GM12864 (cell line): ENCODE measurements around the gene CHL1.

Source experiments
- DNase-seq: peaks from one replicate; pipeline ENCODE4 v3.0.0-alpha.2; 2011; ENCODE audit warnings: low read depth
- H3K4me3 ChIP-seq: 2 replicates; pipeline ENCODE4 v1.5.1; 2011; ENCODE audit warnings: mild to moderate bottlenecking, low read depth, low read length, control low read depth
- TF ChIP-seq, protein P1 (sequence below): IDR thresholded peaks from 2 replicates; pipeline ENCODE4 v1.5.1; 2011; ENCODE audit warnings: low read depth, mild to moderate bottlenecking, moderate library complexity, low read length, control low read depth, inconsistent platforms; ENCODE audit errors: missing control alignments

Gene CHL1

DNA sequence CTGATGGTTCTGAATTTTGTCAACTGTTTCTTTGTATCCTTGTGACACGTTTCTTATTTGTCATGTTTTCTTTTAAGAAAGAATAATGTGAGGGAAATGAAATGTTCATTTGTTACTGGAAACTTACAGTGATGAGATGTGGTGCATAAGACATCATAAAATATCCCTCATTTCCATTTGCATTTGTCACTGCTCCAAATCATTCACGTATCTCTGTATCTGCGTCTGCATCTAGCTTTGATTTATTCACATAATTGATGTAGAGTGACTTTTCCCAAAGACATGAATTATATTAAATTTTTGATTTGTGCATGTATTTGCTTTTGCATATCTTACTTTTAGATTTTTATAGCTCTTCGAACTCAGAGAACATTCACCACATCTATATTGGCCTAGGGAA is 66.8 kb downstream of the CHL1 start:
- TF ChIP-seq, protein P1, sequence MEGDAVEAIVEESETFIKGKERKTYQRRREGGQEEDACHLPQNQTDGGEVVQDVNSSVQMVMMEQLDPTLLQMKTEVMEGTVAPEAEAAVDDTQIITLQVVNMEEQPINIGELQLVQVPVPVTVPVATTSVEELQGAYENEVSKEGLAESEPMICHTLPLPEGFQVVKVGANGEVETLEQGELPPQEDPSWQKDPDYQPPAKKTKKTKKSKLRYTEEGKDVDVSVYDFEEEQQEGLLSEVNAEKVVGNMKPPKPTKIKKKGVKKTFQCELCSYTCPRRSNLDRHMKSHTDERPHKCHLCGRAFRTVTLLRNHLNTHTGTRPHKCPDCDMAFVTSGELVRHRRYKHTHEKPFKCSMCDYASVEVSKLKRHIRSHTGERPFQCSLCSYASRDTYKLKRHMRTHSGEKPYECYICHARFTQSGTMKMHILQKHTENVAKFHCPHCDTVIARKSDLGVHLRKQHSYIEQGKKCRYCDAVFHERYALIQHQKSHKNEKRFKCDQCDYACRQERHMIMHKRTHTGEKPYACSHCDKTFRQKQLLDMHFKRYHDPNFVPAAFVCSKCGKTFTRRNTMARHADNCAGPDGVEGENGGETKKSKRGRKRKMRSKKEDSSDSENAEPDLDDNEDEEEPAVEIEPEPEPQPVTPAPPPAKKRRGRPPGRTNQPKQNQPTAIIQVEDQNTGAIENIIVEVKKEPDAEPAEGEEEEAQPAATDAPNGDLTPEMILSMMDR: no peak
- H3K4me3 ChIP-seq: no peak overlapping the region
- DNase-seq: no peak

DNA sequence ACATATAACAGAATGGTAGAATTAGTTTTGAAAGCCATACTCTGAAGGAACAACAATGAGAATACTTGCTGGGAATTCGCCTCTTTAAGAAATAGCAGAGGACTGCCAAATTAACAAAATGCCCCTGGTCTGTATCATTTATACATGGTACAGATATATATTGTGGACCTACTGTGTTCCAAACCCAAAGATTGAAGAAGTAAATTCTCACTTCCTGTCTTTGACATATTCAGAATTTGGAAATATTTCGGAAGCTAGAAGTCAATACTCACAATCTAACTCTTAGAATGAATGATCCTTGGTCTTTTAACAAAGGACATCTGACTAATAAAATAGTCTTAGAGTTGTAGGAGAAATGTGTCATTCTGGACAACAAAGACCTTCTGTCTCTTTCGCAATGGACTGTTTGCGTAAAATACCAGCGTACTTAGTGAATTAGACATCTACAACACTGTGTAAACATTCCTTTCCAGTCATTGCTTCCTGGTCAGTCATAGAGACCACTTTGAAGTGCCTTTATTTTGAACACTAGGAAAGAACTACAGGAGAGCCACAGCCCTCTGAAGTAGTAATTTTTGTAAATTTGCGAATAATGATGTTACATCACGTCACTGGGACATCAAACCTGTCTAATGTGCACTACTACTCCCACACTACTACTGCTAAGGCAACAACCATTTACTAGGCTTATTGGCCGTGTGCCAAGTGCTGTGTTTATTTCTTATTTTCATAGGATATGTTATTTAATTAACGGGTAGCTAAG is 68.0 kb downstream of the CHL1 start:
- TF ChIP-seq, protein P1: no peak
- no peak for DNase-seq
- no peak overlapping the region for H3K4me3 ChIP-seq

DNA sequence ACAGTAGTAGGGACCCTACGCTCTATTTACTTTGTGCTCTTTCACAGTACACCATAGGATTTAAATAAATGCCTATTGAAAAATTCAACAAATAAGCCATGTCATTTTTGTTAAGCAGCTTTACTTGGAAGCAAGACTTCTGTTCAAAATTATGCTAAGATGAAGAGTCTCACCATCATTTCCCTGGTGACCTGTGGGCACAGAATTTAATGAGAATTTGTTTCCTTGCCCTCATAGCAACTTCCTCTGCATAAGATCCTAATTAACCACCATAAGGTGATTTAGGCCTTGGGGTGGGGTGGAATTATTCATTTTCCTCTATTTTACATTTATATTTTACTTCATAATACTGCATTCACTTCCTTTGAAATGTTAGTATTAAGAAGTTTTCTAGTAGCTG is 70.5 kb downstream of the CHL1 start:
- H3K4me3 ChIP-seq: no peak overlapping the region
- TF ChIP-seq, protein P1: no peak
- no peak for DNase-seq

DNA sequence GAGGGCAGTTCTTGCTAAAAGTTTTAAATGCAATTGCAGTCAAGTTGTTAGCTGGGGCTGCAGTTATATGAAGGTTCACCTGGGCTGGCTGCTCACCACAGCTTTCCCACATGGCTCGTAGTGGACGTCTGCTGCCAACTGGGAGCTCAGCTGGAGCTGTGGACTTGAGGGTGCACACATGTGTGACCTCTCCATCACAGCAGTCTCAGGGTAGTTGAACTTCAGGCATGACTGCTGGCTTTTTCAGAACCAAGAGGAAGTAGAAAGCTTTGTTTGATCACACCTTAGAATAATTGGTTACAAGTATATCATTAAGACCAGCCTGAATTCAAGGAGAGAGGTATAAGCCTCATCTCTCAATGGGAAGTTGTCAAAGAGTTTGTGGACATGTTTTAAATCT is 74.1 kb downstream of the CHL1 start:
- H3K4me3 ChIP-seq: no peak overlapping the region
- TF ChIP-seq, protein P1: no peak
- no peak for DNase-seq

DNA sequence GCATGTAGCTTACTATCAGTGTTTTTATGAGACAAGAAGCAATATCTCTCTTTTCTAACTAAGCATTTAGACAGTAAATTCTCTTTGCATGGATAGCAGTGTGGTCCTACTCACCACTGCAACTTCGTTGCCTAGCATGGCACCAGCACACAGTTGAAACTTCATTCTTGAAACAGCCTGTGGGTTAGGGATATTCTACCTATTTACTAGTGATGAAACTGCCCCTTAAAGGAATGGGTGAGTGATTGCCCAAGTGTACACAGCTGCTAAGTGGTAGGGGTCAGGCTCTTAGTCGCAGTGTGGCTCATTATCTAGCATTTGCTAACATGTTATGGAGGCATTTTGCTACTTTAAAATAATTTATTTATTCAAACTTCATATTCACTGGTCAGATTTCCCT is 78.4 kb downstream of the CHL1 start:
- TF ChIP-seq, protein P1: no peak
- no peak for DNase-seq
- H3K4me3 ChIP-seq: no peak overlapping the region

DNA sequence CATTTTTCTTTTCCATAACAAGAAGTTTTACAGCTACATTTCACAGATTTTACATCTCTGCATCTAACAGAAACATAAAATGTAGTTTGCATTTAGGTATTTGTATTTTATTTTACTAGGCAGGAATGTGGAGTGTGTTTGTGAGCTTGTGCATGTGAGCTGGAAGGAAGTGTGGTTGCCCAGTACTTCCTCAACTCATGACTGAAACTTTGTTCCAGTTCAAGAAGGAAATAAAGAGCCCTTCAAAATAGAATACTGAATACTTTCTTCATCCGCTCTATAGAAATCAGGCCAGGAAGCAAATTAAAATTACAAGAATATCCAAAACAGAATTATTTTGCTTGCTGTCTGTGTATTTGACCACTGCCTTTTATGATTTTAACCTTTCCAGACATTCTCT is 81.3 kb downstream of the CHL1 start:
- TF ChIP-seq, protein P1: no peak
- H3K4me3 ChIP-seq: no peak overlapping the region; the same call in 1 of the 2 replicates
- no peak for DNase-seq

DNA sequence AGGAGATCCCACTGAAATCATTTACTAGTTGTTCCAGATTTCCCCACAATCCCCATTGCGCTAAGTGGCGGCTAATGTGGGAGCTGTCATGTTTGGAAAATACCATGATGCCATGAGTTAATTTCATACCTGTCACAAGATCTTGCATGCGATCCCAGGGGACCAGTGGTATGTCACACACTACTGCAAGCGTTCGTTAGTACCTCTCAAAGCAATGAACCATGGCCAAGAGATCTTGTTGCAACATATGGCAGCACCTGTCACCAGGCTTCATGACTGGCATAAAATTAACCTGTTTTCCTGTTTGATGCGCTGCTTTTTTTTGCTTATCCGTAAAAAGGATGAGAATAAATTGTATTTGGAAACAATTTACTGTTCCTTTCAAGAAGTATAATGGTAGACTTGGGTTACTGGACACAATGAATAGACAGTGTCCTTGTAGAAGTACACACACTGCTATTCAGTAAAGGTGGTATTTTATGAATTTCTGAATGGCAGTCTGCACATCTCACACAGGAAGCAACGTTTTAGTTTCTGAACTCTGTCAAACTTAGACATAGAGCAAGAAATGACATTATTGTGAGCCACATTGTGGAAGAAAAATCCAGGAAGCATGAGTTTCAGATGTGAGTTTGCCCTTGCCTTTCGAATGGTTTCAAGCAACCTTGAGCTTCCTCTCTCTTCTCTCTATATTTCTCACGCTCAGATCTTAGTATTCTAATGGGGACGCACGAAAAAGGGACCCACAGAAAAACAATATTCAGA is 81.9 kb downstream of the CHL1 start:
- H3K4me3 ChIP-seq: no peak overlapping the region; the same call in 1 of the 2 replicates
- peak; percentile 78 for DNase-seq
- TF ChIP-seq, protein P1: no peak
